GM13976 (cell line): Measurements from ENCODE around the gene RAD51D.

Source experiments
- DNase-seq: peaks from one replicate; pipeline ENCODE4 v3.0.0; 2012; ENCODE audit warnings: low spot score
- CTCF ChIP-seq: IDR thresholded peaks from 2 replicates; pipeline ENCODE4 v1.5.1; 2012; ENCODE audit warnings: borderline replicate concordance, mild to moderate bottlenecking; ENCODE audit not compliant: insufficient read depth; ENCODE audit errors: extremely low read depth, missing control alignments, control extremely low read depth
- in situ Hi-C: fragments of 300-500 bp; cut with MboI; formaldehyde crosslinking; loops from one replicate; pipeline ENCODE4 v1.12.0; 2022; ENCODE audit warnings: low sequenced_read_pairs, mixed read lengths, inconsistent platforms; ENCODE audit not compliant: unreplicated experiment

The RAD51D gene

GRCh38 chr17:35062308-35062707 is 57.4 kb downstream of the RAD51D start:
- DNase-seq, result no peak
- in situ Hi-C loops, result no loop called here
- no peak for TF ChIP-seq CTCF

GRCh38 chr17:35057332-35057915 is 62.2 kb downstream of the RAD51D start:
- no peak for DNase-seq
- TF ChIP-seq CTCF, result no peak
- in situ Hi-C loops, result no loop called here

GRCh38 chr17:35056013-35056412 is 63.6 kb downstream of the RAD51D start:
- in situ Hi-C loops, result no loop called here
- DNase-seq, result no peak
- TF ChIP-seq CTCF, result no peak

GRCh38 chr17:35053204-35053603 is 66.5 kb downstream of the RAD51D start:
- no peak for TF ChIP-seq CTCF
- no peak for DNase-seq
- in situ Hi-C loops, result no loop called here

GRCh38 chr17:35052780-35053179 is 66.9 kb downstream of the RAD51D start:
- DNase-seq, result no peak
- in situ Hi-C loops, result no loop called here
- TF ChIP-seq CTCF, result no peak

GRCh38 chr17:35052241-35052610 is 67.4 kb downstream of the RAD51D start:
- in situ Hi-C loops, result no loop called here
- DNase-seq, result no peak
- TF ChIP-seq CTCF, result no peak
